Rectal smooth muscle tissue (tissue), 1 donor: ENCODE results near the gene GNPTG.

Source experiments
- H3K27ac ChIP-seq: one replicate; pipeline ENCODE4 v1.7.0; 2013; ENCODE audit warnings: low read depth, low read length, inconsistent platforms
- H3K27me3 ChIP-seq: one replicate; pipeline ENCODE4 v1.7.0; 2013; ENCODE audit warnings: low read length; ENCODE audit not compliant: control insufficient read depth, insufficient read depth
- H3K36me3 ChIP-seq: one replicate; pipeline ENCODE4 v1.7.0; 2013; ENCODE audit warnings: low read length; ENCODE audit not compliant: control insufficient read depth, insufficient read depth
- H3K4me1 ChIP-seq: one replicate; pipeline ENCODE4 v1.7.0; 2013; ENCODE audit warnings: low read length; ENCODE audit not compliant: control insufficient read depth, insufficient read depth
- H3K4me3 ChIP-seq: one replicate; pipeline ENCODE4 v1.7.0; 2013; ENCODE audit warnings: low read length
- H3K9ac ChIP-seq: one replicate; pipeline ENCODE4 v1.7.0; 2013; ENCODE audit warnings: low read length

Gene GNPTG

DNA sequence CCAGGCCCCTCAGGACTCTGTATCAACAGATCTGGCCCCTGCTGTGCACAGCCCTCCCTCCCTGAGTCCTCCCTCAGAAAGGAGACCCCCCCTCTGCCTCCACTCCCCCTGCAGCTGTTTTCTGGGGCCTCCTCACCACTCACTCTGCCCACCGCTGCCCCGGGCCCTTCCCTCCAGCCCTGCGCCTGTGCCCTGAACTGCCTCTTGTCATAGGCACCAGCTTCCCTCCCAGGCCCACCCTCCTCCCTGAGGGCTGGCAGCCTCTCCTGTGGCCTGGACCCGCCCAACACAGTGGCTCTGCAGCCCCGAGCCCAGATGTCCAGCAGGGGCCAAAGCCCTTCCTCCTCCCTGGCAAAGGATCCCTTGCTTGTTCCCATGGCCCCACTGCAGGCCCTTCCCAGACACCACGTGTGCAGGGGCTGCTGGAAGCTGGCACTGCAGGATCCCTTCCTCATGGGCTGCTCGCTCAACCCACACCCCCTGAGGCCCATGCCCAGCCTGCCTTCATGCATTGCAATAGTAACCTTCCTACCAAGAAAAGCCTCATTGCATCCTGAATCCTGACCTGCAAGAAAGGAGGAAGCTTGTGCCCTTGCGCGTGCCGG is 25.8 kb downstream of the GNPTG start:
- Histone ChIP-seq H3K9ac (no peak overlapping the region), H3K36me3 (no peaks in the 10 kb centered on the region), H3K27me3 (no peaks in the 10 kb centered on the region), H3K4me1 (no peaks in the 10 kb centered on the region), H3K4me3 (no peak overlapping the region), H3K27ac (no peak overlapping the region)

DNA sequence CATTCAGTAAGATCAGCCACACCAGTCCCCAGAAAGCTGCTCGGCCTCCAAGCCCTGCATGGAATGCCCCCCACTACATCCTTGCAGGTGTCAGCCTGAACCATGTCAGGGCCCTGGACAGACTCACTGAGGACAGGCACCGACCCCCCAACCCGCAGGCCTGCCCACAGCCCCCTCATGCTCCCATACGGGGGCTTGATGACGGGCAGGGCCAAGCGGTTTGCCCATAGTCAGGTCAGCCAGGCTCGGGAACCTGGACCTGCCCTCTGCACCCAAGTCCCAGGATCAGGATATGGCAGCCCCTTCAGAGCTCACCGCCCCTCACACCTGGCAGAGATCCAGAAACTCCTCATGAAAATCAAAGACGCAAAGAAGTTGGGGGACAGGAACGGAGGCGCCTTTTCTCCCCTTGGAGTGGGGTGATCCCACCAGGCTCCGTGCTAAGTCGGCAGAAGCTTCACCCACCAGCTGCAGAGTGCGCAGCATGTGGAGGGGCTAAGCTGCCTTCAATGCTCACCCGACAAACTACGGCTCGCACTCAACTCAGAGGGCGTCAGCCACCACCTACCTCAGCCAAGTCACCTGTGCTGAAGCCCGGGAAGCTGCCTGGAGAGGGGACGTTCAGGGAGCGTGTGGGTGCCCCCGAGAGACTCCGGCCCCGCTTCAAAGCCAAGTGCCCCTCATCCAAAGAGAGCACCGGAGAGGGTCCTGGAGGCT is 26.5 kb downstream of the GNPTG start:
- Histone ChIP-seq H3K27ac (no peak overlapping the region), H3K4me3 (no peak overlapping the region), H3K9ac (no peak overlapping the region), H3K4me1 (no peaks in the 10 kb centered on the region), H3K27me3 (no peaks in the 10 kb centered on the region), H3K36me3 (peaks cover 1% of the 10 kb centered on the region)

DNA sequence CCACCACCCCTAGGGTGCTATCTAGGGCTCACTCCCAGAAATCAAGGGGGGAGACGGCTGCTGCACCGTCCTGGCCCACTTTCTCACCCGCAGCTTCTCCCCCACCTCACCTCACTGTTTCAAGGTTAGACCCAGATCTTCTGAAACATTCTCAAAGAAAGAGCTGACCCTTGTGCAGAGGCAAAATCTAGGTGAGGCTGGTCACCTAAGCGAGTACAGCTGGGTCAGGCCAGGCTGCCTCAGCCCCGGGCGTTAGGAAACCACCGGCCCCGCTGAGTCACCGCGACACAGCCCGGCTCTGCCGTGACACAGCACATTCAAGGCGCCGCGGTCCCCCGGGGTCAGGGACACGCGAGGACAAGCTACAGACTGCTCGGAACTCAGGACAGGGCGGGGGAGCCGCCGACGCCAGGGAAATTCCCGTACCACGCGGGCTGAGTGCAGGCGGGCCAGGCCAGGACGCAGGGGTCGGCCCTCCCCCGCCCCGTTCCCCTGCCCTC is 27.1 kb downstream of the GNPTG start:
- Histone ChIP-seq H3K4me3 (peak overlapping the region; percentile 55), H3K27ac (no peak overlapping the region), H3K36me3 (peaks cover 3% of the 10 kb centered on the region), H3K4me1 (no peaks in the 10 kb centered on the region), H3K27me3 (no peaks in the 10 kb centered on the region), H3K9ac (no peak overlapping the region)

DNA sequence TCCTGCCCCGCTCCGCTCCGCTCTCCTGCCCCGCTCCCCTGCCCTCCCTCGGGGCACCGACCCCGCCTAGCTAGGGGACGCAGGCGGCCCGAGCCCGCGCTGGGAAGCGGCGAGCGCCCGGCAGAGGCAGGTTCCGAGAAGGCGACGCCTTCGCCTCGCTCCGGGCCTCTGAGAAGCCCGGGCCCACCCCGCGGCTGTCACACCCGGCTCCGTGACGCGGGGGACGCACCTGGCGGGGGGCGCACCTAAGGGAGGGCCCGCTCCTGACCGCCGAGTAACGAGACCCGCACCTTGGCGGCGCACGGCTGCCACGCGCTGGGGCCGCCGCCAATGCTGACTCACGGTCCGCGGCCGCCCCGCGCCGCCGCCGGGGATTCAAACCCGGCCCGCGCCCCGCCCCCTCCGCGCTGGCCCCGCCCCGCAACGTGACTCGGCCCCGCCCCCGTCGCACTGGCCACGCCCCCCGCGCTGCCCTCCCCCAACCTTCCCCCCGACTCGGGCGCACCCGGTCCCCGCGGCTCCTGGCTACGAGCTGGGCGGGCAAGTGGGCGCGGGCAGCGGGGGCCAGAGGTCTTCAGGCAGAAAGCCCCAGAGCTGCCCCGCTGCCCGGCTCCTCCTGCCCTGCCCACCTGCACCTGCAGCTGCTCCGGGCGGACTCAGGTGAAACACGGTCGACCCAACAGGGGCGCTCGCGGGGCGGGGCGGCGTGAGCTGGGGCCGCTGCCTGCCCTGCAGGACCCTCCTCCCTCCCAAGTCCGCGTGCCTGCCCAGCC is 27.8 kb downstream of the GNPTG start:
- H3K4me1 ChIP-seq: no peaks in the 10 kb centered on the region
- H3K27ac ChIP-seq: no peak overlapping the region
- H3K27me3 ChIP-seq: no peaks in the 10 kb centered on the region
- H3K36me3 ChIP-seq: peaks cover 3% of the 10 kb centered on the region
- H3K9ac ChIP-seq: no peak overlapping the region
- H3K4me3 ChIP-seq: peak overlapping the region; percentile 55

- Histone ChIP-seq H3K4me3 (no peak overlapping the region), H3K36me3 (peaks cover 3% of the 10 kb centered on the region), H3K9ac (no peak overlapping the region), H3K27ac (no peak overlapping the region), H3K27me3 (no peaks in the 10 kb centered on the region), H3K4me1 (no peaks in the 10 kb centered on the region)
Measured at GRCh38 chr16:1380195-1380594, 28.5 kb downstream of the GNPTG start.

- Histone ChIP-seq H3K4me1 (no peaks in the 10 kb centered on the region), H3K36me3 (peaks cover 3% of the 10 kb centered on the region), H3K9ac (no peak overlapping the region), H3K27me3 (no peaks in the 10 kb centered on the region), H3K27ac (no peak overlapping the region), H3K4me3 (no peak overlapping the region)
Measured at GRCh38 chr16:1381612-1382406, 30.1 kb downstream of the GNPTG start.

DNA sequence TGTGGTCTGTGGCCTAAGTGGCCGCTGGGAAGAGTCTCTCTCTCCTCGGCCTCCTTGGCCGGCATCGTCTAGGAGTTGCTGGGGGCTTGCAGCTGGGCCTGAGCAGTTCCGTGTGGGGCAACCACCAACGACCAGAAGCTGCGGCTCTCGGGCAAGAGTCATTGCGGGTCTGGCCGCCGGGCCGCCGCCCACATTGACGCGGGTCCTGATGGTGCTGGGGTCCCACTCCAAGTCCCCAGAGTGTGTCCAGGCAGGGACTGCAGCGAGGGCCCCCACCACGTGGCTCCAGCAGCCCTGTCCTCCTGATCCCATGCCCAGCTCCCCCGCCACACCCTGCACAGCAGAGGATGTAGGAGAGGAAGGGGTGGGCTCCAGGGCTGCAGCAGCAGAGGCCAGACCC is 31.8 kb downstream of the GNPTG start:
- Histone ChIP-seq H3K4me3 (no peak overlapping the region), H3K27ac (no peak overlapping the region), H3K36me3 (peaks cover 4% of the 10 kb centered on the region), H3K27me3 (no peaks in the 10 kb centered on the region), H3K9ac (no peak overlapping the region), H3K4me1 (no peaks in the 10 kb centered on the region)

DNA sequence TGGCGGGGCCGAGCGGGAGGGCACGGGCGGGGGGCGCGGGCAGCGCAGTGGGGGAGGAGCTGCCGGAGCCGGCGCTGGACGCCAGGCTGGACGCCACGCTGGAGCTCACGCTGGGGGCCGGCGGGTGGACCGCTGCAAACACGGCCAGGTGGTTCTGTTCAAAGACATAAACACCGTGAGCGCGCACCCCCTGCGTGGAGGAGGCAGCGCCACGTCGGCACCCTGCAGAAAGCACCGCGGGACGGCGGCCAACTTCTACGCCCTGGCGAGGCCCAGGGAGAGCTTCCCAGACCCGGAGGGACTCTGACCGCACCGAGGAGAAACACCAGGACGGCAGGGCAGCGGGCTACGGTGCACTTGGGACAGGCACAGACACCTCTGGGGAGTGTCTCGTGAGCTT is 33.5 kb downstream of the GNPTG start:
- Histone ChIP-seq H3K36me3 (peaks cover 6% of the 10 kb centered on the region), H3K27me3 (no peaks in the 10 kb centered on the region), H3K27ac (no peak overlapping the region), H3K4me1 (no peaks in the 10 kb centered on the region), H3K4me3 (no peak overlapping the region), H3K9ac (no peak overlapping the region)

GRCh38 chr16:1387331-1387730 is 35.6 kb downstream of the GNPTG start:
- Histone ChIP-seq H3K4me3 (no peak overlapping the region), H3K27me3 (no peaks in the 10 kb centered on the region), H3K9ac (no peak overlapping the region), H3K27ac (no peak overlapping the region), H3K4me1 (no peaks in the 10 kb centered on the region), H3K36me3 (peaks cover 7% of the 10 kb centered on the region)

DNA sequence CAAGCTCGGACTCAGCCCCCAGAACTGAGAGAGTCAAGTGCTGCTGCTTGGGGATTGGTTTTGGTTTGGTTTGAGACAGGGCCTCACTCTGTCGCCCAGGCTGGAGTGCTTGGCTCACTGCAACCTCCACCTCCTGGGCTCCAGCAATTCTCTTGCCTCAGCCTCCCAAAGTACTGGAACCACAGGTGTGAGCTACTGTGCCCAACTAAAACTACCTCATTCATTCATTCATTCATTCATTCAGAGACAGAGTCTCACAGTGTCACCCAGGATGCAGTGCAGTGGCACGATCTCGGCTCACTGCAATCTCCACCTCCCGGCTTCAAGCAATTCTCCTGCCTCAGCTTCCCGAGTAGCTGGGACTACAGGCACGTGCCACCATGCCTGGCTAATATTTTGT is 38.0 kb downstream of the GNPTG start:
- Histone ChIP-seq H3K4me1 (no peaks in the 10 kb centered on the region), H3K4me3 (no peak overlapping the region), H3K36me3 (peaks cover 11% of the 10 kb centered on the region), H3K9ac (no peak overlapping the region), H3K27me3 (no peaks in the 10 kb centered on the region), H3K27ac (no peak overlapping the region)

DNA sequence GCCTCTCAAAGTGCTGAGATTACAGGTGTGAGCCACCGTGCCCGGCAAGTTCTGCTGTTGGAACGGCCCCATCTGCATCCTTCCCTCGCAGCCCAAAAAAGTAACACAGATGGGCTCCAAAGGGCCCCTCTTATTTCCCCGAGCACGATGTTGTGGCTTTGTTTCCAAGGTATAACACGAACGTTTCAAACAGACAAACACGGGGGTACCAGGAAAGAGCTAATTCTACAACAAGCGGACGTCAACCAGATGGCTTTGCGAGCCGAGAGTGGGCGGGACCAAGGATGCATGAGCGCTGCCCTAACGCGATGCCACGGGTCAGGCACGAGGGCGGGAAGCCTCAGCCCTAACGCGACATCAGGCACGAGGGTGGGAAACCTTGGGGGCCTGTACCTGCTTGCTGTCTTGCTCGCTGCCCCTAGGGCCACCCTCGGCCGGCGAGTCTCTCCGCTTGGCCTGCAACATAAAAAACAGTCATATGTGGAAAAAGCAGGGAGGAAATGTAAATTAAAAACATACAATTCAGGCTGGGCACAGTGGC is 38.6 kb downstream of the GNPTG start:
- H3K4me3 ChIP-seq: no peak overlapping the region
- H3K36me3 ChIP-seq: peaks cover 11% of the 10 kb centered on the region
- no peaks in the 10 kb centered on the region for H3K4me1 ChIP-seq
- no peaks in the 10 kb centered on the region for H3K27me3 ChIP-seq
- no peak overlapping the region for H3K9ac ChIP-seq
- H3K27ac ChIP-seq: no peak overlapping the region

DNA sequence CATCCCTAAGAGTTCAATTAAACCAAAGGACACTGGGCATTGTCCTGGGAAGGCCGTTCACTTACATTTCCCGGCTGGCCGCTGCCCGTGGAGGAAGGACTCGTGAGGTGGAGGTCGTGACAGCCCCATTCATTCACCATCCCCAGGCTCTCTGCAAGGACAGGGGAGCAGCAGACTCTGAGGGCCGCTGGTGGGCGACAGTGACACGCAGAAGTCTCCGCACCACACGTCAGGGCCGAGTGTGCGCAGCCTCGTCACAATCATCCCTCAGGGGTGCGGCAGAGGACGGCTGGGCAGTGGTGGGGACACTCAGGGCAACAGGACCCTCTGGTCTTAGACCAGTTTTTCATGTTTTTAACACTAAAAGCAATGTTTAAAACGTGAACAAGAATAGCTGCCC is 41.1 kb downstream of the GNPTG start:
- Histone ChIP-seq H3K4me3 (no peak overlapping the region), H3K27ac (no peak overlapping the region), H3K9ac (no peak overlapping the region), H3K36me3 (peaks cover 15% of the 10 kb centered on the region), H3K27me3 (no peaks in the 10 kb centered on the region), H3K4me1 (no peaks in the 10 kb centered on the region)
